Endothelial cell of umbilical vein (primary cell): Measurements from ENCODE around the gene ZIC1.

Source experiments
- CTCF ChIP-seq, 2 donors: IDR thresholded peaks; 1 replicate in 1 of 2; 2 replicates in 1 of 2; pipeline ENCODE4 v1.5.1; 2011; ENCODE audit warnings: low read length in 2 of 2, mild to moderate bottlenecking in 2 of 2, moderate library complexity in 2 of 2, control low read depth in 1 of 2, inconsistent platforms in 1 of 2, low read depth in 1 of 2; ENCODE audit not compliant: insufficient read depth in 1 of 2; ENCODE audit errors: extremely low read depth in 1 of 2
- EZH2 ChIP-seq: IDR thresholded peaks from 2 replicates; pipeline ENCODE4 v1.6.1; 2012; ENCODE audit warnings: borderline replicate concordance, low read depth, mild to moderate bottlenecking, moderate library complexity, low read length, inconsistent platforms; ENCODE audit not compliant: severe bottlenecking
- JUN ChIP-seq: IDR thresholded peaks from 2 replicates; pipeline ENCODE4 v1.6.1; 2011; ENCODE audit warnings: borderline replicate concordance, low read depth; ENCODE audit not compliant: insufficient read length, insufficient read depth
- POLR2A ChIP-seq: IDR thresholded peaks from 2 replicates; pipeline ENCODE4 v1.6.1; 2012; ENCODE audit warnings: low read depth, mild to moderate bottlenecking, control low read depth, low read length
- POLR2AphosphoS5 ChIP-seq: IDR thresholded peaks from 2 replicates; pipeline ENCODE4 v1.6.1; 2012; ENCODE audit warnings: low read depth, mild to moderate bottlenecking, control low read depth, low read length, moderate library complexity; ENCODE audit not compliant: insufficient read depth

- TF ChIP-seq EZH2 (peak; percentile 89), POLR2AphosphoS5 (no peak), CTCF (IDR thresholded peaks at IDR 0.05; ENCODE audit: extremely low read depth in 1 of 2, insufficient read depth in 1 of 2, low read depth in 1 of 2, low read length in 2 of 2) (no peak), POLR2A (no peak), JUN (no peak)
These were observed 3.2 kb downstream of the ZIC1 start for GRCh38 chr3:147412261-147412916.
